ENCODE results near the gene SRGAP2C. TPM values are rescaled to one million over a fixed set of nuclear protein-coding genes. Genes with fewer than 3 reads are reported as not detected.
A peak's percentile ranks its signal among the peaks of the same experiment; 100 is the strongest.
"Not testable (repeated sequence)": the region's sequence is repeated elsewhere in the genome, so short reads cannot be mapped to it uniquely, and the experiment has no call there.

Gene SRGAP2C
- total and polyA plus RNA-seq, 2 experiments from 2014 or later, result 10.0 to 21.5 TPM

DNA sequence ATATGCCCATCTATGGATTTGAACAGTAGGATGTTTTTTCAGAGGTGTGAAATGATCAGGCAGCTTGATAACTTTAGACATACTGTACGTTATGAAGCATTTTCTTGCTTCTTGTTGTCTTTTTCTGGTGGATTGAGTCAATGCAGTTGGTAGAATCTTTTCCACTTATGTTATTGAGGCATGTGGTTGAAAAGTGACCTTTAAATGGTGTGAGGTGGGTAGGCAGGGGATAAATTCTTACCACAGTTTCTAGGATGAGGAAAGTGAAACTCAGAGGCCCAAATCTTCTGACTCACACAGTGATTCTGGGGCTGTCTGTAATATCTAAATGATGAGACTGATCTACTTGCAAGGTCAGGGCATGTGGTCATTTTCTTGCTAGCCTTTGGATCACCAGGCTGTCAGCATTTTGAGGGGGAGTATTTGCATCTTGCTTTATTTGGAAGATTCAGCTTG is 79.0 kb downstream of the SRGAP2C start:
- not testable (repeated sequence) for H3K4me3 ChIP-seq; H3K36me3 ChIP-seq; H3K9me3 ChIP-seq (ENCODE audit: low read depth); H3K27ac ChIP-seq; H3K4me1 ChIP-seq (ENCODE audit: low read depth); H3K27me3 ChIP-seq
- peak in 1 of 2 donors; percentile 9 for DNase-seq (ENCODE audit: low read depth in 1 of 2, low spot score in 1 of 2)

DNA sequence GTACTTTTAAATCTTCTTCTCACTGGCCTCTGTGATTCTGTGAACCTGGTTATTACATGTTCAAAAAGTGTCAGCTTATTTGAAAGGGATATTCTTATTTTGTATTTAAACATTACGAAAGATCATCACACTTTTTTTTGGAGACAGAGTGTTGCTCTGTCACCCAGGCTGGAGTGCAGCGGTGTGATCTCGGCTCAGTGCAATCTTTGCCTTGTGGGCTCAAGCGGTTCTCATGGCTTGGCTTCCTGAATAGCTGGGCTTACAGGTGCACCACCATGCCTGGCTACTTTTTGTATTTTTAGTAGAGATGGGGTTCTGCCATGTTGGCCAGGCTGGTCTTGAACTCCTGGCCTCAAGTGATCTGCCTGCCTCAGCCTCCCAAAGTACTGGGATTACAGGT is 82.3 kb downstream of the SRGAP2C start:
- not testable (repeated sequence) for H3K4me1 ChIP-seq (ENCODE audit: low read depth); H3K27me3 ChIP-seq; H3K27ac ChIP-seq; H3K9me3 ChIP-seq (ENCODE audit: low read depth); H3K36me3 ChIP-seq; DNase-seq (ENCODE audit: low read depth in 1 of 2, low spot score in 1 of 2); H3K4me3 ChIP-seq

DNA sequence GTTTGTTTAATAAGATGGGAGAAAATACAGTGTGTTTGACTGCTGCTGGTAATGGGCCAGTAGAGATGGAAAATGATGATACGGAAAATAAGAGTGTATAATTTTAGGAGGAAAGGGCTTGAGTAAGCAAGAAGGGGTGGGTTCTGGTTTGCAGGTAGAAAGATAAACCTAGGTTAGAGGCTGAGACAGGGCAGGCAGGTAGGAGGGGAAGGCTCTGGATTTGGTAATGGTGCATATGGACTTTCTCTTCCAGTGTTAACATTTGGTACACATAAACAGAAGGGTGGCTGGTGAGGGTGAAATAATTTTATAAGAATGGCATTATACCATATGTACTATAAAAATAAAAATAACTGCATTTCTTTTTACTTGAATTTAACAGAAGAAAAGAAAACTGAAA is 84.5 kb downstream of the SRGAP2C start:
- H3K4me3 ChIP-seq; H3K36me3 ChIP-seq; H3K9me3 ChIP-seq (ENCODE audit: low read depth); H3K4me1 ChIP-seq (ENCODE audit: low read depth); H3K27me3 ChIP-seq; H3K27ac ChIP-seq; DNase-seq (ENCODE audit: low read depth in 1 of 2, low spot score in 1 of 2): not testable (repeated sequence)

DNA sequence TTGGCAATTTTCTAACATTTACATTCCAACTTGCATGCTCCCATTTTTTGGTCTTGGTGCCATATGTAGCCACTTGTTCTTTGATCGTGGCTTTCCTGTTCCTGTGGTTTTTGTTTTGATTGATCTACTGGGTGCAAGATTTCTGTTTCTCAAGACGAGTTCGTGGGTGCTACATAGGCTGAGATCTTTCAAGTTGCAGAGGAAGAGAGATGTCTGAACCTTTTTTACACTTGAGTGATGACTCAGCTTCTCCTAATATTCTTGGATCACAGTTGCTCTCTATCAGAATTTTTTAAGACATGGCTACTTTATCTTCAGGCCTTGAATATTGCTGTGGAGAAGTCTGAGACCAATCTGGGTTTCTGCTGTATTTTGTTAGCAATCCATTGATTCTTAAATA is 85.2 kb downstream of the SRGAP2C start:
- H3K4me3 ChIP-seq; DNase-seq (ENCODE audit: low read depth in 1 of 2, low spot score in 1 of 2); H3K9me3 ChIP-seq (ENCODE audit: low read depth); H3K27ac ChIP-seq; H3K4me1 ChIP-seq (ENCODE audit: low read depth); H3K27me3 ChIP-seq; H3K36me3 ChIP-seq: not testable (repeated sequence)

DNA sequence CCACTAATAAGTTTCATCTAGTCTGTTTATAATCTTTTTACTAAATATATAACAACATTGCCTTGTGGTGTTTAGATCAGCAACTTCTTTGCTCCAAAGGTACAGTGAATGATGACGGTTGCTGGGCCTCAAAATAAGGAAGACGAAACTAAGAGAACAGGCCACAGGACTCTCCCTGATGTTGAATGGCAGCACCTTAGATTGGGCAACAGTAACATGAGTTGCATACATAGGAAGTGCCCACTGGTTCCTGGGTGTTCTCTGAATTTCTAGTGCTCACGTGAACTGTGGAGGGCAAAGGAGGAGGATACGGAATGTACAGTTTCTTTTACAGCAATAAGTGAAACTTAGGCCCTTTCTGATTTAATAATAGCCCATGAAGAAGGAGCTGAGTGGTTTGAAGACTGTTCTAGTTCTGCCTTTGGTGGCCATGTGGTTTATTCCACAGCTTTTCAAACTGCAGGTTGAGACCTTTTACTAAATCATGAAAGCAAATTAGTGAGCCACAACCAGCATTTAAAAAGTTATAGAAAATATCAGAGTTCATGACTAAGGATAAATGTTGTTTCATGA is 86.5 kb downstream of the SRGAP2C start:
- not testable (repeated sequence) for H3K27ac ChIP-seq; H3K36me3 ChIP-seq; H3K4me1 ChIP-seq (ENCODE audit: low read depth); H3K4me3 ChIP-seq; DNase-seq (ENCODE audit: low read depth in 1 of 2, low spot score in 1 of 2); H3K27me3 ChIP-seq; H3K9me3 ChIP-seq (ENCODE audit: low read depth)

DNA sequence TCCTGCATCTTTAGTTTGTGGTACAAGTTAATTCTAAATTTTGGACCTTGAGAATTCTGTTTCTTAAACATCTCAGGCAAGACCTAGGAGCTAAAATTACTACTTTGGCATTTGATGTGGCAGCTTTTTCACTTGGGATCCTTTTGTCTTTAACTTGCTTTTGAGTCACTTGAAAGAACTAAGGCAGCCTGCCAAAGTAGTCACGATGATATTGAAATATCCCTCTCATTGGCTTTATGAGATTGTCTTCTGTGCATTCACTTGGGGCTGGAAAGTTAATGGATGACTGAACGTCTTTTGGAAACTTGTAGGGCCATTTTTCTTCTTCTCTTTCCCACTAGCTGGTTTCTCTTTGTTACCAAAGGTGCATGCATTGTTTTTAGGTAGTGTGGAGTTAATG is 90.7 kb downstream of the SRGAP2C start:
- peak in 1 of 2 donors; percentile 18 for DNase-seq (ENCODE audit: low read depth in 1 of 2, low spot score in 1 of 2)
- H3K36me3 ChIP-seq; H3K27ac ChIP-seq; H3K4me1 ChIP-seq (ENCODE audit: low read depth); H3K4me3 ChIP-seq; H3K9me3 ChIP-seq (ENCODE audit: low read depth); H3K27me3 ChIP-seq: not testable (repeated sequence)

DNA sequence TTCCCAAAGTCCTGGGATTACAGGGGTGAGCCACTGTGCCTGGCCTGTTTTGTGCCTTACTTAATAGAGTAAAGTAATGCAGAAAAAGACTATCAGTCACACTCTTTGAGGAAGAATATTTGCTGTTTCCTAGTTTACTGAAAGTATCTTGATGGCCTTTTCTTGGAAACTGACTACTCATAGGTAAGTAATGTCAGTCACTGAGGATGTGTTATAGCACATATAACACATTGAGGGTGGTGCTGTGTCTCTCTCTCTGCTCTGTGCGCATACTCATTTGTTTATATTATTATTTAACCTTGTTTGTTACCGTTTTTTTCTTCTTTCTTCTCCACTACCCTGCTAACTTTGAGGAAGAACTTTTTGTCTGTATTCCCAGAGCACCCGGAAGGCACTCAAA is 93.4 kb downstream of the SRGAP2C start:
- not testable (repeated sequence) for DNase-seq (ENCODE audit: low read depth in 1 of 2, low spot score in 1 of 2); H3K27me3 ChIP-seq; H3K27ac ChIP-seq; H3K4me3 ChIP-seq; H3K36me3 ChIP-seq; H3K9me3 ChIP-seq (ENCODE audit: low read depth); H3K4me1 ChIP-seq (ENCODE audit: low read depth)

DNA sequence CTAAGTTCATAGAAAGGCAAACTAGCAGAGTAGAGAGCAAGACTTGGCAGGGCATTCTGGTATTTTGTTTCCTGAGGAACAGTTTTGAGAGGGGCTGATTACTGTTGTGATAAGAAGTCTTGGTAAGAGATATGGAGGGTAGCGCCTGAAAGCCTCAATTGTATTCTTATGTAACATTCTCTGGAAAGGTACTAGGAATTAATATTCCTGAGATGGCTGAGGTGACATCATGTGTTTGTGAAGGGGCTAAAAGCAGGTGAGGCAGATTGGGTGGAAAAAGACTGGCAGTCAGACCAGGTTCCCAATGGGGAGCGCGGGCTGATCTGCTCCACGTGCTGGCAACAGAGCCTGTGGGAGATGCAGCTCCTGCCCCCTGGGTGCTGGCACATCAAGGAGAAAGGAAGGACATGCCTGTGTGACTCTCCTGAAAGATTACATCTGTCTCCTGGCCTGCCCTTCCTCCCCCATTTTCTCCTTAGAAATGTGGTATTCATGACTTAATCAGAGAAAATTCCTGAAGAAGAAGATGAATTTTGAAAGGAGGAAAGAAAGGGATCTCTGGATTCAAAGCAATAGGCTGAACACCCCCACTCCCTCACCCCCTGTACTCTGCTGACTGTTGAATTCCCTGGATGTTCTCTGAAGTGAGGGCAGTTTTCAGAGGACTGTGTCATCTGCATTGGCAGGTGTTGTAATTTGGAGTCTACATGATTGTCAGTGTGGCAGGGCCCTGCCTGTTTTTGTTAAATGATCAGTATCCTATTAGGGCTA is 94.2 kb downstream of the SRGAP2C start:
- H3K9me3 ChIP-seq (ENCODE audit: low read depth); H3K36me3 ChIP-seq; H3K27me3 ChIP-seq; H3K4me3 ChIP-seq; H3K27ac ChIP-seq; H3K4me1 ChIP-seq (ENCODE audit: low read depth): not testable (repeated sequence)
- DNase-seq (ENCODE audit: low read depth in 1 of 2, low spot score in 1 of 2), result peak in 1 of 2 donors; percentile 1

DNA sequence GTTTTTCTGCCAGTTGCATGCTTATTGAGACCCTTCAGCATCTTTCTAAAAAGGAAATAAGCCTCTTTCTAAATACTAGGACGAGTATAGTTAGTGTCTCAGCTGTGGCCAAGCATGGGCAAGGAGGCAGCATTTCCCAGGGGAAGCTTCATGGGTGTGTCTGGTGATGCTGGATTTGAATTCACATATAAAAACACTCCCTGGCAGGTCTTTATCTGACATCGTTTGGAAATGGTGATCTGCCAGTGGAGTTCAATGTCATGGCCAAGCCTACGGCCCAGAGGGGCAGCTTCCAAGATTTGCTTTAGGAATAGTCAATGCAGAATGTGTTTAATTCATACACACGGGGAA is 94.7 kb downstream of the SRGAP2C start:
- H3K27ac ChIP-seq; H3K4me3 ChIP-seq; H3K4me1 ChIP-seq (ENCODE audit: low read depth); H3K36me3 ChIP-seq; H3K27me3 ChIP-seq; H3K9me3 ChIP-seq (ENCODE audit: low read depth); DNase-seq (ENCODE audit: low read depth in 1 of 2, low spot score in 1 of 2): not testable (repeated sequence)

DNA sequence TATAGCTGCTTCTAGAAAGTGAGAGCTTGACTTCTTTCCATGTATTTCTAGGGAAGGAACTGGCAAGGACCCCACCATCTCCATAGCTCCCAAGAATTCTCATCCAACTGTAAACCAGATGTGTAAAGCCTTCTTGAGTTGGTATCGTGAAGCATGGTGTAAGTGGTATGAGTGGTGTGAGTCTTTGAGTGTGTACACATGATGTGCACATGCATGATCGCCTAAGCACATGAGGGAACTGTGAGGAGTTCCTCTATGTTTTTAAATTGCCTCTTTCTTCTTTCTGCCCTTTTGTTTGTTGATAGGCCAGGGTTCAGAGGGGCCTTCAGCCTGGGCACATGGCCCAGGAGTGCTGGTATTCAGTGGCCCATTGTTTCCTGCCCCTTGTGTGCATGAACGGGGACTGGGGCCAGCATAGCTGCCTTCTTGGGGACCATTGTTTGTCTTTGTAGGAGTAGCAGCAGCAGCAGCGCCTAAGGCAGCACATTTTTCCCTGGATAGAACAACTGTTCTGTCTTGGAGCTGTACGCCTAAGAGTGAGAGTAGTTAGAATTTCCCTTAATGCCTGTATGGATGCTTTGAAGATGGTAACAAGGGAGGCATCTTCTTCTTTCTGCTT is 96.0 kb downstream of the SRGAP2C start:
- not testable (repeated sequence) for DNase-seq (ENCODE audit: low read depth in 1 of 2, low spot score in 1 of 2); H3K27me3 ChIP-seq; H3K27ac ChIP-seq; H3K4me3 ChIP-seq; H3K9me3 ChIP-seq (ENCODE audit: low read depth); H3K4me1 ChIP-seq (ENCODE audit: low read depth); H3K36me3 ChIP-seq

DNA sequence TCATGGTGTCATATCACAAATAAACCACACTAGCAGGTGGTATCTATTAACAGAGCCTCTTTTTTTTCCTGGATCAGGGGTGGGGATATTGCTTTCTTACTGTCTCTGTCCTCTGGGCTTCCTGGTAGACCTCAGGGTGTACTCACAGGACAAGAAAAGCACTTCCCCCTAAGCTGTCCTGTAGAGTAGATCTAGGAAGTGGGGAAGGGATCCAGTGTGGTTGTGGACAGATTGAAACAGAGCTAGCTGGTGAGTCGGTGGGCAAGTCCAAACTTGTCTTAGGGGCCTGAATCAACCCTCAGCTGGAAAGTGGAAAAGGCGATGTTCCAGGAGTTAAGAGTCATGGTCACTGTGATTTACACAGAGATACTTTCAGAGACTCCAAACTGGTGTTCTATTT is 96.7 kb downstream of the SRGAP2C start:
- H3K9me3 ChIP-seq (ENCODE audit: low read depth); DNase-seq (ENCODE audit: low read depth in 1 of 2, low spot score in 1 of 2); H3K4me3 ChIP-seq; H3K4me1 ChIP-seq (ENCODE audit: low read depth); H3K36me3 ChIP-seq; H3K27me3 ChIP-seq; H3K27ac ChIP-seq: not testable (repeated sequence)

DNA sequence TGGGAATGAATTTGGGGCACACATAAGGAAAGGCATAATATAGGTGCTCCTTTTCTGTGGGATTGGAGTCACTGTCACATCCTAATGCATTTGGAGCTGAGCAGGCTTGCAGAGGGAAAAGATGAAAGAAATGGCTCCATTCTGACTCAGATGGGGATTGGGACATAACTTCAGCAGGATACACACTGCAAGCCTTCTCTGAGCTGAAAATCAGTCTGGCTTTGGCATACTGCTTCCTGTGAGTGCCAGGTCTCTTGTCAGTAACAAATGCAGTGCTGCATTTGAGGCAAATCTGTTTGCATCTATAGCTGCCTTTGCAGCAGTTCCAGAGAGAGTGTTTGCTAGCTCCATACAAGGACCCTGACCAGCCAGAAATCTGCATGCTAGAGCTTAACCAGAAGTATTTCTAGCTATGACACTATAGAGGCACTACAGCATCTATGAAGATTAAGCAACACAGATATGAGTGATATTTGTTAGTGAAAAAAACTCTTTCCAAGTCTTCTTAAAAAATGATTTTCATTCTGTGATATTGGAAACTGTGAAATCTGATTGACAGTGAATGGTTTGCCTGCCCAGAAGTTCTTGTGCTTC is 98.9 kb downstream of the SRGAP2C start:
- not testable (repeated sequence) for H3K4me3 ChIP-seq; H3K36me3 ChIP-seq; H3K9me3 ChIP-seq (ENCODE audit: low read depth); H3K4me1 ChIP-seq (ENCODE audit: low read depth); H3K27ac ChIP-seq; H3K27me3 ChIP-seq
- DNase-seq (ENCODE audit: low read depth in 1 of 2, low spot score in 1 of 2), result peak in 1 of 2 donors; percentile 46

DNA sequence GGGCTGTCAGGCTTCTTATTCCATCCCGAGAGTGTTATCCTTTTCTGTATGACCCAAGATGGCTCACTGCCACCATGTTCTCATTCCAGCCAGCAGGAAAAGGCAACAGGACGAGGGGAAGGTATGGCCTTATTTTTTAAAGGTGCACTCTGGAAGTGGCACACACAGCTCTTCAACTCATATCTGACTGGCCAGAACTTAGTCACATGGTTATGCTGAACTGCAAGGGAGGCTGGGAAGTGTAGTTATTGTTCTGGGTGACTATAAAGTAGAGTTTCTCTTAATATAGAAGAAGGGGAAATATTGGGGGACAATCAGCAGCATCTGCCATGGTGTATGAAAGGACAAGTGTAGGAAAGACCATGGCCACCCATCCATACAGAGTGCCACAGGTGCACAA is 107.8 kb downstream of the SRGAP2C start:
- not testable (repeated sequence) for H3K9me3 ChIP-seq (ENCODE audit: low read depth); H3K27me3 ChIP-seq; H3K4me3 ChIP-seq; H3K36me3 ChIP-seq; DNase-seq (ENCODE audit: low read depth in 1 of 2, low spot score in 1 of 2); H3K27ac ChIP-seq; H3K4me1 ChIP-seq (ENCODE audit: low read depth)

All from cardiac muscle cell (in vitro differentiated cells and primary cell).